Measurements from ENCODE around the gene CCDC24. TPM values are rescaled to one million over a fixed set of nuclear protein-coding genes. Genes with fewer than 3 reads are reported as not detected.

CCDC24 gene
- total and polyA plus RNA-seq, 9 of the 15 experiments (the other 6 are each of a cell fraction or from before 2014, with no cell fraction given), result 0.31 to 4.5 (median 1.5) TPM

- TF ChIP-seq ZNF134 (CRISPR knock-in tag; conservative IDR thresholded peaks at IDR 0.05) (peak; percentile 75; the same call in 1 of the 2 replicates), SFPQ (IDR thresholded peaks at IDR 0.05; ENCODE audit: low read depth, low read length) (no peak), FOXP4 (CRISPR knock-in tag; IDR thresholded peaks at IDR 0.05; ENCODE audit: borderline replicate concordance) (no peak), IRF2 (CRISPR knock-in tag; IDR thresholded peaks at IDR 0.05) (no peak), POLR3A (IDR thresholded peaks at IDR 0.05; ENCODE audit: borderline replicate concordance, extremely low read depth, insufficient read depth, insufficient read length) (no peak), ZNF764 (CRISPR knock-in tag; IDR thresholded peaks at IDR 0.05; ENCODE audit: low read depth) (no peak), NONO (IDR thresholded peaks at IDR 0.05; ENCODE audit: low read depth in 2 of 2, low read length in 1 of 2) (peak in 1 of 2 experiments; percentile 97; a peak in 2 of 4 replicates), ZNF408 (CRISPR knock-in tag; IDR thresholded peaks at IDR 0.05; ENCODE audit: low read depth) (no peak), NKRF (IDR thresholded peaks at IDR 0.05; ENCODE audit: borderline replicate concordance) (no peak), ZNF274 (IDR thresholded peaks at IDR 0.05; ENCODE audit: borderline replicate concordance, low read depth, low read length) (peak; percentile 91), JUN (IDR thresholded peaks at IDR 0.05; ENCODE audit: borderline replicate concordance, low read depth, low read length) (peak; percentile 88), JUN (CRISPR knock-in tag; IDR thresholded peaks at IDR 0.05; ENCODE audit: borderline replicate concordance) (no peak), ZBTB1 (CRISPR knock-in tag; IDR thresholded peaks at IDR 0.05; ENCODE audit: borderline replicate concordance, low read depth) (no peak), CBX5 (IDR thresholded peaks at IDR 0.05; ENCODE audit: borderline replicate concordance, low read depth) (no peak; the same call in 1 of the 2 replicates), SMARCA5 (IDR thresholded peaks at IDR 0.05) (no peak), ZNF57 (CRISPR knock-in tag; IDR thresholded peaks at IDR 0.05) (peak; percentile 92), ZNF668 (CRISPR knock-in tag; IDR thresholded peaks at IDR 0.05) (peak; percentile 84; the same call in 1 of the 2 replicates), ZNF311 (CRISPR knock-in tag; IDR thresholded peaks at IDR 0.05) (peak; percentile 97), ZBTB12 (CRISPR knock-in tag; IDR thresholded peaks at IDR 0.05) (peak; percentile 97), CHD2 (IDR thresholded peaks at IDR 0.05; ENCODE audit: low read depth, low read length) (peak; percentile 50; the same call in 1 of the 2 replicates), ETV5 (CRISPR knock-in tag; IDR thresholded peaks at IDR 0.05; ENCODE audit: low read depth) (peak; percentile 100)
Observed at GRCh38 chr1:44035726-44036408, 44.5 kb downstream of the CCDC24 start (continued).
